HAP-1 (cell line): Measurements from ENCODE around the gene MOB1A.
"Not testable (repeated sequence)": the region's sequence is repeated elsewhere in the genome, so short reads cannot be mapped to it uniquely, and the experiment has no call there.

ENCODE experiments used
- DNase-seq, 2 experiments: peaks; one replicate each; pipeline ENCODE4 v3.0.0-alpha.2; 2016 to 2020; ENCODE audit warnings: low spot score in 2 of 2
- H3K27me3 ChIP-seq: fragments of 250-450 bp; sonication (Bioruptor Pico); 2 replicates; pipeline ENCODE4 v1.5.1; 2020; ENCODE audit warnings: low read depth, mild to moderate bottlenecking, moderate library complexity
- H3K36me3 ChIP-seq: fragments of 250-450 bp; sonication (Bioruptor Pico); replicated peaks from 2 replicates; pipeline ENCODE4 v1.5.1; 2020; ENCODE audit warnings: mild to moderate bottlenecking
- H3K4me1 ChIP-seq: fragments of 250-450 bp; sonication (Bioruptor Pico); 2 replicates; pipeline ENCODE4 v1.5.1; 2020; ENCODE audit warnings: mild to moderate bottlenecking
- H3K4me3 ChIP-seq: fragments of 250-450 bp; sonication (Bioruptor Pico); 2 replicates; pipeline ENCODE4 v1.5.1; 2020; ENCODE audit warnings: mild to moderate bottlenecking, moderate library complexity
- H3K9me3 ChIP-seq: fragments of 250-450 bp; sonication (Bioruptor Pico); 2 replicates; pipeline ENCODE4 v1.5.1; 2020; ENCODE audit warnings: mild to moderate bottlenecking, moderate library complexity
- in situ Hi-C: fragments of 300-500 bp; cut with MboI; formaldehyde crosslinking; loops from 3 replicates; pipeline ENCODE4 v1.14.3; 2020; ENCODE audit warnings: low sequenced_read_pairs, inconsistent platforms, mixed read lengths

MOB1A gene

DNA sequence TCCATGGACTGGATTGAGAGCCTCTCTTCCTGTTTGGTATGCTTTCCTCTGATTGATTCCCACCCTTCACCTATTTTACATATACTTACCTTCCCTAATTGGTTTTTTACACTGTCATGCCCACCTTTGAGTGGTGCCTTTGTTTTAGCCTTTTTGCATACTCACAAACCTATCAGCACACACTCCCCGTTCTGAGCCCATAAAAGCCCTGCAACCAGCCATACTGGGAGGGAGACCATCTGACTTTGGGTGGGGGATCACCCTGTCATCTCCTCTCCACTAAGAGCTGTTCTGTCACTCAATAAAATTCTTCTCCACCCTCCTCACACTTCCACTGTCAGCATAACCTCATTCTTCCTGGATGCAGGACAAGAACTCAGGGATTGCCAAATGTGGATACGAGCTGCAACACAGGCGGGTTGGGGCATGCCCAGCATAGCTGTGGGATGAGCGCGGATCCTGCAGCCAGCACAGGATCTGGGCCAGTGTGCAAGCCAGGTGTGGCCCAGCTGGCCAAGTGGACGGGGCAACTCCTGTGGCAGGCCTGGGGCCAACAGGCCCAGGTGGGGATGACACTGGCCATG is 9.4 kb upstream of the MOB1A start:
- Histone ChIP-seq H3K9me3 (no peaks in the 10 kb centered on the region), H3K4me3 (no peak overlapping the region), H3K27me3 (no peaks in the 10 kb centered on the region), H3K36me3 (no peaks in the 10 kb centered on the region), H3K4me1 (peaks cover 7% of the 10 kb centered on the region; the same call in 1 of the 2 replicates)
- no peak for DNase-seq
- in situ Hi-C loops: no loop called here

GRCh38 chr2:74186706-74187105 is 8.0 kb upstream of the MOB1A start:
- H3K4me3 ChIP-seq, in situ Hi-C loops, H3K27me3 ChIP-seq, H3K9me3 ChIP-seq, H3K4me1 ChIP-seq, H3K36me3 ChIP-seq, DNase-seq: not testable (repeated sequence)

- Histone ChIP-seq H3K4me3 (no peak overlapping the region), H3K27me3 (no peaks in the 10 kb centered on the region), H3K4me1 (peaks cover 2% of the 10 kb centered on the region; the same call in 1 of the 2 replicates), H3K9me3 (no peaks in the 10 kb centered on the region), H3K36me3 (no peaks in the 10 kb centered on the region)
- in situ Hi-C loops: no loop called here
- DNase-seq: no peak
Measured at GRCh38 chr2:74186038-74186437, 7.4 kb upstream of the MOB1A start.

GRCh38 chr2:74183878-74184277 is 5.2 kb upstream of the MOB1A start:
- no peak for DNase-seq
- H3K27me3 ChIP-seq: no peaks in the 10 kb centered on the region
- no peaks in the 10 kb centered on the region for H3K9me3 ChIP-seq
- no peaks in the 10 kb centered on the region for H3K36me3 ChIP-seq
- H3K4me1 ChIP-seq: peaks cover 2% of the 10 kb centered on the region; the same call in 1 of the 2 replicates
- H3K4me3 ChIP-seq: no peak overlapping the region
- in situ Hi-C loops: no loop called here

DNA sequence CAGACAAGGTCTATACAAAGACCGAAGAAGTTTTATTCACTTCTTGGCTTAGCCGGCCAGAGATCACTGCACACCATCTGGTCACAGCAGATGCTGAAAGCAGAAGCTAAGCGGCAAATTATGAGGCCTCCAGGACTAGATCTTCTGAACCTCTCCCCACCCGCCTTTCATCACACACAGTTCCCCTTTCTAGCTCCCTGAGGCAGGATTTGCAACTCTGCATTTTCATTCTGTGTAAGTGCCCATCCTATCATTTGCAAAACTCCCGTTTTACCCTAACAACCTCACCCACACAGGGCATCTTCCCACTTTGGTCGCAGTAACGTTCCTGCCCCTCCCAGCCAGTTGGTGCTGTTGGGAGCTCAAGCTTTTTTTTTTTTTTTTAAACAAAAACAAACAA is 3.1 kb upstream of the MOB1A start:
- H3K4me3 ChIP-seq: no peak overlapping the region
- peaks cover 3% of the 10 kb centered on the region; the same call in 1 of the 2 replicates for H3K9me3 ChIP-seq
- peak; percentile 6 to 40 for DNase-seq
- H3K4me1 ChIP-seq: peaks cover 7% of the 10 kb centered on the region; the same call in 1 of the 2 replicates
- no peaks in the 10 kb centered on the region for H3K27me3 ChIP-seq
- in situ Hi-C loops: no loop called here
- H3K36me3 ChIP-seq: peaks cover 8% of the 10 kb centered on the region

DNA sequence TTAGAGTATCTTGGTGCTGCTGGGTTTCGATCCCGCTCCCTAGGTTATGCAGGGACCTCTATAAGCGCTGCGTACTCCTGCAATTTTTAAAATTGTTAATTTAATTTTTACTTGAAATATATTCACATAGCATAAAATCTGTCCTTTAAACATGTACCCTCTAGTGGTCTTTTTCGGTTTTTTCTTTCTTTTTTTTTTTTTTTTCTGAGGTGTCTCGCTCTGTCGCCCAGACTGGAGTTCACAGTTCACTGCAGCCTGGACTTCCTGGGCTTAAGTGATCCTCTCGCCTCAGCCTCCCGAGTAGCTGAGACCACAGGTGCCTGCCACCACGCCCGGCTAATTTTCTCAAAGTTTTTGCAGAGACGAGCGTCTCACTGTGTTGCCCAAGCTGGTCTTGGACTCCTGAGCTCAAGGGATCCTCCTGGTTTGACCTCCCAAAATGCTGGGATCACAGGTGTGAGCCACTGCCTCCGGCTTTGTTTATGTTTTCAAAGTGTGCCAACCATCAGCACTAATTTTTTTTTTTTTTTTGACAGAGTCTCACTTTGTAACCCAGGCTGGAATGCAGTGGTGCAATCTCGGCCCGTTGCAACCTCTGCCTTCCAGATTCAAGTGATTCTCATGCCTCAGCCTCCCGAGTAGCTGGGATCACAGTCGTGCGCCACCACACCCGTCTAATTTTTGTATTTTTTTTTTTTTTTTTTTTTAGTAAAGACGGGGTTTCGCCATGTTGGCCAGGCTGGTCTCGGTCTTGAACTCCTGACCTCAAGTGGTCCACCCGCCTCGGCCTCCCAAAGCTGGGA is 585 bp upstream of the MOB1A start:
- H3K4me1 ChIP-seq: peaks cover 12% of the 10 kb centered on the region; the same call in 1 of the 2 replicates
- peaks cover 9% of the 10 kb centered on the region for H3K36me3 ChIP-seq
- peak overlapping the region; percentile 97 for H3K4me3 ChIP-seq
- no peak for DNase-seq
- peaks cover 11% of the 10 kb centered on the region for H3K9me3 ChIP-seq
- in situ Hi-C loops: no loop called here
- no peaks in the 10 kb centered on the region for H3K27me3 ChIP-seq

DNA sequence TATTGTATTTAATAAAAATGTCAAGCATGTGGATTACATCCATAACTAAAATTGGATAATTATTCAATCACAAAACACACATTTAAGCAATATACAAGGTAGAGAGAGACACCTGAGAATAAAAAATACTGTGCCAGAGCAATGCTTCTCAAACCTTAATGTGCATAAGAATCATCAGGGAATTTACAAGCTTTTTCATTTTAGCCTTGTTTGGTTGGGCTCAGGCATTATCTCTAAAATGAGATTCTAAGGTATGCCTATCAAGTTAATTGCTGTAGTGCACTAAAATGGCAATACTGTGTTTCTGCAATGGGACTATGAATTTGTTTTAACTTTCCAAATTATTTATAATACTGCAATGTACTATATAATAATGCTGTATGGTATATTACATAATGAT is 983 bp downstream of the MOB1A start:
- Histone ChIP-seq H3K4me3 (peak overlapping the region; percentile 97), H3K4me1 (peaks cover 12% of the 10 kb centered on the region; the same call in 1 of the 2 replicates)
- in situ Hi-C loops: no loop called here

DNA sequence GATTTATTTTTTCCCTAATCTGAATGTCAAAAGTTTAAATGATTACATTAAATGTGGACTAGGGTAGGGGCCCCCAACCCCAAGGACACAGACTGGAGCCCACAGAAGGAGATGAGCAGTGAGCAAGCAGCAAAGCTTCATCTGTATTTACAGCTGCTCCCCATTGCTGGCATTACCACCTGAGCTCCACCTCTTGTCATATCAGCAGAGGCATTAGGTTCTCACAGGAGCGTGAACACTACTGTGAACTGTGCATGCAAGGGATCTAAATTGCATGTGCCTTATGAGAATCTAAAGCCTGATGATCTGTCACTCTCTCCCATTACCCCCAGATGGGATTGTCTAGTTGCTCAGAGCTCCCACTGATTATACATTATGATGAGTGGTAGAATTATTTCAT is 3.8 kb downstream of the MOB1A start:
- in situ Hi-C loops: no loop called here
- 0 out of 2 replicates have a peak, but pooled peaks cover 10% of the 10 kb centered on the region for H3K4me1 ChIP-seq
- no peak for DNase-seq
- peaks cover 11% of the 10 kb centered on the region for H3K9me3 ChIP-seq
- peaks cover 36% of the 10 kb centered on the region for H3K36me3 ChIP-seq
- H3K4me3 ChIP-seq: no peak overlapping the region
- no peaks in the 10 kb centered on the region for H3K27me3 ChIP-seq

More for the DNA sequence above, 983 bp downstream of the MOB1A start:
- Histone ChIP-seq H3K9me3 (peaks cover 11% of the 10 kb centered on the region), H3K27me3 (no peaks in the 10 kb centered on the region), H3K36me3 (peaks cover 9% of the 10 kb centered on the region)
- DNase-seq: peak in 1 of 2 experiments; percentile 46

DNA sequence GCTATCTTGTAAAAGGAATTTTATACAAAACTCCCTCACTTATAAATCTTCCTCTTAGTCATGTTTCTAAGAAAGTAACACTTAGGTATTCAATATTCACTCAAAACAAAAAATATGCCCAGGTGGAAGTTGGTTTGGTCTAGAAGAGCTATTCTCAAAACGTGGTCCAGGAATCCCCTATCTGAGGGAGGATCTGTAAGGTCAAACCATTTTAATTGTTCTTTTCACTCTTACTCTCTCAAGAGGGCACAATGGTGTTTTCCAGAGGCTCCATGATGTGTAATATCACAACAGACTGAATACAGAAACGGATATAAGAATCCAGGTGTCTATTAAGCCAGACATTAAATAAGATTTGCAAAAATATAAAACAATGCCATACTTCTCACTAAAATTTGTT is 9.9 kb downstream of the MOB1A start:
- Histone ChIP-seq H3K27me3 (no peaks in the 10 kb centered on the region), H3K9me3 (no peaks in the 10 kb centered on the region), H3K4me3 (no peak overlapping the region), H3K4me1 (no peaks in the 10 kb centered on the region), H3K36me3 (peaks cover 87% of the 10 kb centered on the region)
- in situ Hi-C loops: no loop called here
- no peak for DNase-seq

DNA sequence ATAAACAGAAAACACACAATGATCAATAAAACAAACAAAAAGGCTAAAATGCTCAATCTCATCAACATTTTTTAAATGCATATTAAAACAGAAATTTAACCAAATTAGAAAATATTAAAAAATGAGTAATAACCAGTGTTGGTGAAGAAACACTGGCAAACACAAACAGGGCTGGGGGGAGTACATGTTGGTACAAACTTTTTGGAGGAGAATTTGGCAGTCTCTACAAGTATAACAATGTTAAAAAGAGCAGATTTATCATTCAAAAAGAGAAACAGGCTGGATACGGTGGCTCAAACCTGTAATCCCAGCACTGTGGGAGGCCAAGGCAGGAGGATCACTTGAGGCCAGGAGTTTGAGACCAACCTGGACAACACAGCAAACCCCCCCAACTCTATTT is 13.9 kb downstream of the MOB1A start:
- no peaks in the 10 kb centered on the region for H3K9me3 ChIP-seq
- H3K27me3 ChIP-seq: no peaks in the 10 kb centered on the region
- no peak for DNase-seq
- H3K4me3 ChIP-seq: no peak overlapping the region
- in situ Hi-C loops: no loop called here
- no peaks in the 10 kb centered on the region for H3K4me1 ChIP-seq
- H3K36me3 ChIP-seq: peaks cover 91% of the 10 kb centered on the region

- no peaks in the 10 kb centered on the region for H3K9me3 ChIP-seq
- H3K4me1 ChIP-seq: no peaks in the 10 kb centered on the region
- in situ Hi-C loops: no loop called here
- no peak overlapping the region for H3K4me3 ChIP-seq
- no peaks in the 10 kb centered on the region for H3K27me3 ChIP-seq
- peaks cover 91% of the 10 kb centered on the region for H3K36me3 ChIP-seq
- no peak for DNase-seq
Measured at GRCh38 chr2:74162951-74163350, 15.7 kb downstream of the MOB1A start.

DNA sequence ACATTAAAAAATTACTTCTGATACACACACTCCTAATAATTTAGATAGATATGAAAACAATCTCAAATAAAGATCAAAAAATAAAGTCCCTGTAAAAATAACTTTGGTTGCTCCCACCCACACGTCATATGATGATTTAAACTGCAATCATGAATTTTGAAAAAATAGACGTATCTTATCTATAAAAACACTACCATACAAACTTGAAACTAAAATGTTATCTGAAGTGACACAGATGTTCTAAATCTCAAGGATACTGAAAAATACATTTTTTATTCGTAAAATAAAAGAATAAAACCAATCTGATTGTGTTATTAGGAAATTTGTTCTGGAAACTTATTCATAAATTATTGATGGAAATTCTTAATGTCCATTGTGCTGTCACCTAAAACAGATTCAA is 22.8 kb downstream of the MOB1A start:
- no peaks in the 10 kb centered on the region for H3K27me3 ChIP-seq
- in situ Hi-C loops: loop anchor here (10.0 kb wide), 1 partner anchor 331 kb away; the partner anchor contains the start of gene STAMBP
- H3K4me1 ChIP-seq: no peaks in the 10 kb centered on the region
- H3K4me3 ChIP-seq: no peak overlapping the region
- DNase-seq: no peak
- H3K36me3 ChIP-seq: peaks cover 67% of the 10 kb centered on the region
- H3K9me3 ChIP-seq: no peaks in the 10 kb centered on the region

GRCh38 chr2:74152954-74153353 is 25.7 kb downstream of the MOB1A start:
- no peak for DNase-seq
- H3K4me3 ChIP-seq: no peak overlapping the region
- H3K4me1 ChIP-seq: peaks cover 11% of the 10 kb centered on the region
- peaks cover 46% of the 10 kb centered on the region for H3K36me3 ChIP-seq
- in situ Hi-C loops: loop anchor here (10.0 kb wide), 1 partner anchor 328 kb away; the partner anchor contains the start of gene STAMBP
- H3K9me3 ChIP-seq: no peaks in the 10 kb centered on the region
- no peaks in the 10 kb centered on the region for H3K27me3 ChIP-seq
